ENCODE measurements around the gene SYTL3.

The SYTL3 gene

GRCh38 chr6:158709809-158710208 is 60.0 kb downstream of the SYTL3 start:
- H3K36me3 Mint-ChIP-seq: peaks cover 44% of the 10 kb centered on the region
- no peak for DNase-seq
- H3K27ac Mint-ChIP-seq: no peak overlapping the region
- no peak overlapping the region for H3K4me3 Mint-ChIP-seq
- H3K9me3 Mint-ChIP-seq: no peaks in the 10 kb centered on the region
- CTCF ChIA-PET: interaction anchor here (1.7 kb wide), 1 partner anchor 19 kb away, joined by 9 read pairs; no protein-coding TSS in a partner anchor
- peaks cover 21% of the 10 kb centered on the region for H3K4me1 Mint-ChIP-seq
- no peaks in the 10 kb centered on the region for H3K27me3 Mint-ChIP-seq

- Mint-ChIP-seq H3K4me1 (peaks cover 30% of the 10 kb centered on the region), H3K4me3 (no peak overlapping the region), H3K36me3 (peaks cover 54% of the 10 kb centered on the region), H3K27me3 (no peaks in the 10 kb centered on the region), H3K27ac (peak overlapping the region; percentile 38), H3K9me3 (no peaks in the 10 kb centered on the region)
- no peak for DNase-seq
- CTCF ChIA-PET: interaction anchor here (1.7 kb wide), 1 partner anchor 20 kb away, joined by 9 read pairs; no protein-coding TSS in a partner anchor
These were observed 61.4 kb downstream of the SYTL3 start for GRCh38 chr6:158711264-158711663.

- H3K27ac Mint-ChIP-seq: no peak overlapping the region
- no peaks in the 10 kb centered on the region for H3K27me3 Mint-ChIP-seq
- DNase-seq: no peak
- H3K4me3 Mint-ChIP-seq: no peak overlapping the region
- H3K4me1 Mint-ChIP-seq: peaks cover 49% of the 10 kb centered on the region
- no peaks in the 10 kb centered on the region for H3K9me3 Mint-ChIP-seq
- CTCF ChIA-PET: no interaction called here
- H3K36me3 Mint-ChIP-seq: peaks cover 60% of the 10 kb centered on the region
These were observed 63.6 kb downstream of the SYTL3 start for GRCh38 chr6:158713469-158713868.

- Mint-ChIP-seq H3K27me3 (no peaks in the 10 kb centered on the region), H3K4me3 (no peak overlapping the region), H3K27ac (peak overlapping the region; percentile 54), H3K9me3 (no peaks in the 10 kb centered on the region), H3K36me3 (peaks cover 69% of the 10 kb centered on the region), H3K4me1 (peaks cover 61% of the 10 kb centered on the region)
- DNase-seq: no peak
- CTCF ChIA-PET: interaction anchor here (0.7 kb wide), 1 partner anchor 258 kb away, joined by 4 read pairs; no protein-coding TSS in a partner anchor
These were observed 64.9 kb downstream of the SYTL3 start for GRCh38 chr6:158714706-158715105.

- CTCF ChIA-PET: interaction anchor here (0.7 to 2.2 kb wide), 2 partner anchors 255 to 257 kb away, joined by 4 to 6 read pairs; no protein-coding TSS in a partner anchor
- Mint-ChIP-seq H3K36me3 (peaks cover 69% of the 10 kb centered on the region), H3K4me3 (no peak overlapping the region), H3K27me3 (no peaks in the 10 kb centered on the region), H3K27ac (no peak overlapping the region), H3K9me3 (no peaks in the 10 kb centered on the region), H3K4me1 (peaks cover 69% of the 10 kb centered on the region)
- DNase-seq: no peak
These were observed 65.8 kb downstream of the SYTL3 start for GRCh38 chr6:158715330-158716311.

GRCh38 chr6:158717341-158718330 is 67.8 kb downstream of the SYTL3 start:
- Mint-ChIP-seq H3K27me3 (no peaks in the 10 kb centered on the region), H3K4me1 (peaks cover 82% of the 10 kb centered on the region), H3K36me3 (peaks cover 62% of the 10 kb centered on the region), H3K9me3 (no peaks in the 10 kb centered on the region), H3K4me3 (peak overlapping the region; percentile 28), H3K27ac (peak overlapping the region; percentile 89)
- CTCF ChIA-PET: interaction anchor here (0.6 to 2.2 kb wide), 6 partner anchors 9 to 262 kb away, joined by 3 to 6 read pairs (median 4); no protein-coding TSS in a partner anchor
- DNase-seq: peak; percentile 40

- H3K9me3 Mint-ChIP-seq: no peaks in the 10 kb centered on the region
These were observed 68.7 kb downstream of the SYTL3 start for GRCh38 chr6:158718461-158719046.

GRCh38 chr6:158722176-158722729 is 72.4 kb downstream of the SYTL3 start:
- Mint-ChIP-seq H3K4me1 (peaks cover 48% of the 10 kb centered on the region), H3K4me3 (no peak overlapping the region), H3K27me3 (no peaks in the 10 kb centered on the region), H3K36me3 (peaks cover 60% of the 10 kb centered on the region), H3K9me3 (no peaks in the 10 kb centered on the region), H3K27ac (no peak overlapping the region)
- no peak for DNase-seq
- CTCF ChIA-PET: interaction anchor here (0.6 kb wide), 1 partner anchor 31 kb away, joined by 3 read pairs; no protein-coding TSS in a partner anchor

More at GRCh38 chr6:158718461-158719046, 68.7 kb downstream of the SYTL3 start:
- peaks cover 76% of the 10 kb centered on the region for H3K4me1 Mint-ChIP-seq
- H3K27ac Mint-ChIP-seq: peak overlapping the region; percentile 89
- H3K4me3 Mint-ChIP-seq: no peak overlapping the region
- no peak for DNase-seq
- no peaks in the 10 kb centered on the region for H3K27me3 Mint-ChIP-seq
- CTCF ChIA-PET: interaction anchor here (0.8 to 1.5 kb wide), 7 partner anchors 10 to 261 kb away, joined by 3 to 6 read pairs (median 4); no protein-coding TSS in a partner anchor
- peaks cover 58% of the 10 kb centered on the region for H3K36me3 Mint-ChIP-seq

- CTCF ChIA-PET: interaction anchor here (0.6 kb wide), 1 partner anchor 1453 kb away, joined by 3 read pairs; no protein-coding TSS in a partner anchor
- H3K27me3 Mint-ChIP-seq: no peaks in the 10 kb centered on the region
- no peak overlapping the region for H3K4me3 Mint-ChIP-seq
- no peaks in the 10 kb centered on the region for H3K9me3 Mint-ChIP-seq
- no peak for DNase-seq
- H3K36me3 Mint-ChIP-seq: peaks cover 54% of the 10 kb centered on the region
- H3K4me1 Mint-ChIP-seq: peaks cover 15% of the 10 kb centered on the region
- no peak overlapping the region for H3K27ac Mint-ChIP-seq
These were observed 75.8 kb downstream of the SYTL3 start for GRCh38 chr6:158725704-158726103.

- no peak for DNase-seq
- Mint-ChIP-seq H3K4me1 (peaks cover 6% of the 10 kb centered on the region), H3K4me3 (no peak overlapping the region), H3K27ac (no peak overlapping the region), H3K9me3 (peaks cover 8% of the 10 kb centered on the region), H3K36me3 (peaks cover 72% of the 10 kb centered on the region), H3K27me3 (no peaks in the 10 kb centered on the region)
- CTCF ChIA-PET: interaction anchor here (0.6 kb wide), 1 partner anchor 185 kb away, joined by 4 read pairs; no protein-coding TSS in a partner anchor
These were observed 80.2 kb downstream of the SYTL3 start for GRCh38 chr6:158729906-158730540.

GRCh38 chr6:158730541-158730907 is 80.7 kb downstream of the SYTL3 start:
- no peak overlapping the region for H3K27ac Mint-ChIP-seq
- H3K4me1 Mint-ChIP-seq: peaks cover 9% of the 10 kb centered on the region
- no peaks in the 10 kb centered on the region for H3K27me3 Mint-ChIP-seq
- CTCF ChIA-PET: no interaction called here
- no peak for DNase-seq
- H3K9me3 Mint-ChIP-seq: peaks cover 8% of the 10 kb centered on the region
- peaks cover 70% of the 10 kb centered on the region for H3K36me3 Mint-ChIP-seq
- H3K4me3 Mint-ChIP-seq: no peak overlapping the region

GRCh38 chr6:158735009-158735408 is 85.2 kb downstream of the SYTL3 start:
- peaks cover 71% of the 10 kb centered on the region for H3K36me3 Mint-ChIP-seq

More at GRCh38 chr6:158735009-158735408, 85.2 kb downstream of the SYTL3 start:
- Mint-ChIP-seq H3K4me1 (peaks cover 13% of the 10 kb centered on the region), H3K27me3 (no peaks in the 10 kb centered on the region), H3K9me3 (peaks cover 18% of the 10 kb centered on the region), H3K27ac (peak overlapping the region; percentile 0), H3K4me3 (no peak overlapping the region)
- DNase-seq: no peak
- CTCF ChIA-PET: no interaction called here
